OCI-LY7 (cell line): ENCODE results near the gene AFF3. TPM values are rescaled to one million over a fixed set of nuclear protein-coding genes. Genes with fewer than 3 reads are reported as not detected.

Experiments
- BruUV-seq: library from RNA; stranded (reverse); fragments of 400-500 nt; replicated peaks from 2 replicates; lab custom pipeline; 2021; lab: Mats Ljungman, UMichigan
- CTCF ChIA-PET: fragments of 300-600 bp; sonication (Branson Sonifier 250); formaldehyde crosslinking; loops from one replicate; lab custom pipeline; 2022; ENCODE audit warnings: antibody characterized with exemption; ENCODE audit not compliant: unreplicated experiment; lab: Charles Lee
- POLR2A ChIA-PET: fragments of 300-600 bp; sonication (Branson Sonifier 250); formaldehyde crosslinking; loops from one replicate; lab custom pipeline; 2022; ENCODE audit warnings: antibody characterized with exemption; lab: Charles Lee
- DNase-seq: peaks from one replicate; pipeline ENCODE4 v3.0.0-alpha.2; 2015; ENCODE audit warnings: low spot score
- H2AFZ ChIP-seq: fragments of 200-600 bp; sonication (generic), shearing (Covaris generic); 2 replicates; pipeline ENCODE4 v1.6.1; 2014; ENCODE audit warnings: mild to moderate bottlenecking, antibody characterized with exemption, low read length, moderate library complexity
- H3K27ac ChIP-seq: fragments of 200-600 bp; sonication (generic); 2 replicates; pipeline ENCODE4 v1.5.1; 2014; ENCODE audit warnings: mixed run types, low read depth, mild to moderate bottlenecking, moderate library complexity, low read length, inconsistent platforms; ENCODE audit not compliant: poor library complexity, severe bottlenecking
- H3K36me3 ChIP-seq: fragments of 200-600 bp; sonication (generic); 2 replicates; pipeline ENCODE4 v1.6.1; 2014; ENCODE audit warnings: mild to moderate bottlenecking, antibody characterized with exemption, low read length, moderate library complexity, mixed read lengths; ENCODE audit not compliant: insufficient read depth
- H3K4me1 ChIP-seq: fragments of 200-600 bp; sonication (generic); 2 replicates; pipeline ENCODE4 v1.5.1; 2014; ENCODE audit warnings: mild to moderate bottlenecking, low read length; ENCODE audit not compliant: insufficient read depth, poor library complexity, severe bottlenecking
- H3K4me2 ChIP-seq: fragments of 200-600 bp; sonication (generic); 2 replicates; pipeline ENCODE4 v1.6.1; 2014; ENCODE audit warnings: mild to moderate bottlenecking, low read length
- H3K4me3 ChIP-seq: fragments of 200-600 bp; sonication (generic); 2 replicates; pipeline ENCODE4 v1.5.1; 2014; ENCODE audit warnings: mild to moderate bottlenecking, low read depth, low read length; ENCODE audit not compliant: poor library complexity, severe bottlenecking
- H3K79me2 ChIP-seq: fragments of 200-600 bp; sonication (generic); 2 replicates; pipeline ENCODE4 v1.6.1; 2016; ENCODE audit warnings: low read depth, mild to moderate bottlenecking, low read length, moderate library complexity, mixed read lengths; ENCODE audit not compliant: insufficient read depth
- H3K9me2 ChIP-seq: fragments of 200-600 bp; sonication (generic); 2 replicates; pipeline ENCODE4 v1.6.1; 2016; ENCODE audit warnings: mild to moderate bottlenecking, low read length, mixed read lengths; ENCODE audit not compliant: insufficient read depth
- H3K9me3 ChIP-seq: fragments of 200-600 bp; sonication (generic); 2 replicates; pipeline ENCODE4 v1.6.1; 2014; ENCODE audit warnings: mild to moderate bottlenecking, mixed run types, low read length, mixed read lengths
- H4K20me1 ChIP-seq: fragments of 200-600 bp; sonication (generic); 2 replicates; pipeline ENCODE4 v1.6.1; 2014; ENCODE audit warnings: mild to moderate bottlenecking, antibody characterized with exemption, low read length, moderate library complexity, mixed read lengths; ENCODE audit not compliant: insufficient read depth
- EZH2phosphoT487 ChIP-seq: fragments of 200-600 bp; sonication (generic); IDR thresholded peaks from 2 replicates; pipeline ENCODE4 v1.6.1; 2018; ENCODE audit warnings: low read depth, borderline replicate concordance, mild to moderate bottlenecking, mixed run types, antibody characterized with exemption, low read length, moderate library complexity, mixed read lengths
- intact Hi-C: fragments of 100-400 bp; cut with micrococcal nuclease; formaldehyde crosslinking; loops from one replicate; pipeline ENCODE4 v1.10.0; 2022; ENCODE audit not compliant: unreplicated experiment
- total RNA-seq, 2 experiments: library from RNA; depleted of rRNA in 1 of 2; stranded (reverse); fragments of >200 nt in 1 of 2; shearing (Covaris generic) in 1 of 2; gene quantifications; 2 replicates each; pipeline ENCODE4 v1.2.3, GENCODE V29; 2014 to 2022
- TF ChIP-seq, protein P1 (sequence below): fragments of 200-600 bp; sonication (generic); conservative IDR thresholded peaks from 2 replicates; pipeline ENCODE4 v1.5.1; 2014; ENCODE audit warnings: mild to moderate bottlenecking, antibody characterized with exemption, low read length, moderate library complexity, mixed read lengths

AFF3 gene
- total RNA-seq, 2 experiments from 2014 or later: 131 to 133 TPM

DNA sequence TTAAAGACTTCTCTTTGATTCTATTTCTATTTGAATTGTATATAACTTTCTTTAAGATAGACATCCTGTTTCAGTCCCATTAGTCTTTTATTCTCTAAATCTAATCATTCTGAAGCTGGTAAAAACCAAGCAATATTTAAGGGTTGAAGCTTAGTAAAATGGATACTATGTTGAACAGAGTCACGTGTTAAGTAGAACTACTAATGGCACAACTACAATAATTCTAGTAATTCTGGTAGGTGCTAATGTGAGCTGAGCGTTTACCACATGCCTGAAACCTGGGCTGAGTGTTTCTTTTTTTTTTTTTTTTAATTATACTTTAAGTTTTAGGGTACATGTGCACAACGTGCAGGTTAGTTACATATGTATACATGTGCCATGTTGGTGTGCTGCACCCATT, 8.9 kb upstream of the AFF3 start:
- TF ChIP-seq, protein P1, sequence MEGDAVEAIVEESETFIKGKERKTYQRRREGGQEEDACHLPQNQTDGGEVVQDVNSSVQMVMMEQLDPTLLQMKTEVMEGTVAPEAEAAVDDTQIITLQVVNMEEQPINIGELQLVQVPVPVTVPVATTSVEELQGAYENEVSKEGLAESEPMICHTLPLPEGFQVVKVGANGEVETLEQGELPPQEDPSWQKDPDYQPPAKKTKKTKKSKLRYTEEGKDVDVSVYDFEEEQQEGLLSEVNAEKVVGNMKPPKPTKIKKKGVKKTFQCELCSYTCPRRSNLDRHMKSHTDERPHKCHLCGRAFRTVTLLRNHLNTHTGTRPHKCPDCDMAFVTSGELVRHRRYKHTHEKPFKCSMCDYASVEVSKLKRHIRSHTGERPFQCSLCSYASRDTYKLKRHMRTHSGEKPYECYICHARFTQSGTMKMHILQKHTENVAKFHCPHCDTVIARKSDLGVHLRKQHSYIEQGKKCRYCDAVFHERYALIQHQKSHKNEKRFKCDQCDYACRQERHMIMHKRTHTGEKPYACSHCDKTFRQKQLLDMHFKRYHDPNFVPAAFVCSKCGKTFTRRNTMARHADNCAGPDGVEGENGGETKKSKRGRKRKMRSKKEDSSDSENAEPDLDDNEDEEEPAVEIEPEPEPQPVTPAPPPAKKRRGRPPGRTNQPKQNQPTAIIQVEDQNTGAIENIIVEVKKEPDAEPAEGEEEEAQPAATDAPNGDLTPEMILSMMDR: no peak
- TF ChIP-seq EZH2phosphoT487: no peak
- H3K4me2 ChIP-seq: no peak overlapping the region
- BruUV-seq: no TSS peak
- no peaks in the 10 kb centered on the region for H3K79me2 ChIP-seq
- no peak overlapping the region for H2AFZ ChIP-seq
- POLR2A ChIA-PET: interaction anchor here (0.6 kb wide), 1 partner anchor 19 kb away, joined by 5 read pairs; no protein-coding TSS in a partner anchor
- CTCF ChIA-PET: no interaction called here
- peaks cover 7% of the 10 kb centered on the region; the same call in 1 of the 2 replicates for H3K9me3 ChIP-seq
- intact Hi-C loops: no loop called here
- H3K36me3 ChIP-seq: no peaks in the 10 kb centered on the region
- peaks cover 11% of the 10 kb centered on the region for H3K4me1 ChIP-seq
- DNase-seq: no peak
- H4K20me1 ChIP-seq: no peaks in the 10 kb centered on the region
- no peak overlapping the region for H3K4me3 ChIP-seq
- no peak overlapping the region for H3K27ac ChIP-seq
- no peaks in the 10 kb centered on the region for H3K9me2 ChIP-seq

DNA sequence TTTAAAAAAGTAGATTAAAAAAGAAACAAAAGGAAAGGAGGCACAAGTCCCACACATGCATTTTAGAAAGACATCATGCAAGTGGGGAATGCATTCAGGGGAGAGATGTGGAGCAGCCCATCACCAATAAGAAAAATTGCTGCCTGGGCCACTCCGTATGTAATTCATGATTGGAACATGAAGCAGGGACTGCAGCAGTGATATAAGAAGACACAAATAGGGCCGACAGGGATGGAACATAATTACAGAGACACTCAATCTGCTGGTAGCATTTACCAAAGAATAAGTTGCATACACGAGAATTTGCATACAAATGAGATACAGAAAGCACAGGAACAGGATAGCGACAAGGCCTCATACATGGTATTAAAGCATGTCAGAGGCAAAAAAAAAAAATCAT, 6.5 kb upstream of the AFF3 start:
- TF ChIP-seq EZH2phosphoT487: no peak
- TF ChIP-seq, protein P1: no peak
- peak overlapping the region; percentile 27; the same call in 1 of the 2 replicates for H3K4me2 ChIP-seq

DNA sequence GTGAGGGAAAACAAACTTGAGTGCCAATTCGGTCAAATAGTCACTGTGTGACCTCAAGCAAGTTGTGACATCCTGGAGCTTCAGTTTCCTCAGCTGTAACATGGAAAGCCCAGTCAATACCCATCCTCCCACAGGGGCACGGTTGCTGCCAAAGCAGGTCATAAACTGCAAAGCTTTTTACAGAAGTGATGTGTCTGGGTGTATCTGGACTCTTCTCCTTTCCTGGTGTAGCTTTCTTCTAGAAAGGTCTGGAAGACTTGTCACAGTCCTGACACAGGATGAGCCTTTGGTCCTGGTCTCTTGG, 4.2 kb upstream of the AFF3 start:
- Histone ChIP-seq H3K9me3 (peaks cover 7% of the 10 kb centered on the region; the same call in 1 of the 2 replicates), H3K4me2 (no peak overlapping the region), H3K27ac (no peak overlapping the region), H3K4me1 (peaks cover 37% of the 10 kb centered on the region), H3K4me3 (no peak overlapping the region), H3K9me2 (no peaks in the 10 kb centered on the region), H3K36me3 (peaks cover 7% of the 10 kb centered on the region), H3K79me2 (peaks cover 7% of the 10 kb centered on the region), H4K20me1 (no peaks in the 10 kb centered on the region), H2AFZ (no peak overlapping the region)
- ChIA-PET CTCF (no interaction called here), POLR2A (no interaction called here)
- intact Hi-C loops: loop anchor here (10.0 kb wide), 1 partner anchor 418 kb away; the partner anchor contains the start of gene PDCL3
- DNase-seq: no peak
- BruUV-seq: no TSS peak
- no peak for TF ChIP-seq EZH2phosphoT487
- TF ChIP-seq, protein P1: no peak

More for the DNA sequence above, 6.5 kb upstream of the AFF3 start:
- intact Hi-C loops: loop anchor here (10.0 kb wide), 1 partner anchor 416 kb away; the partner anchor contains the start of gene PDCL3
- H3K9me2 ChIP-seq: no peaks in the 10 kb centered on the region
- H4K20me1 ChIP-seq: no peaks in the 10 kb centered on the region
- no peak overlapping the region for H3K27ac ChIP-seq
- BruUV-seq: no TSS peak
- no peaks in the 10 kb centered on the region for H3K36me3 ChIP-seq
- ChIA-PET POLR2A (interaction anchor here (1.0 kb wide), 1 partner anchor 8 kb away, joined by 3 read pairs; no protein-coding TSS in a partner anchor), CTCF (no interaction called here)
- H2AFZ ChIP-seq: peak overlapping the region; percentile 44; the same call in 1 of the 2 replicates
- DNase-seq: no peak
- H3K79me2 ChIP-seq: no peaks in the 10 kb centered on the region
- no peak overlapping the region for H3K4me3 ChIP-seq
- peaks cover 23% of the 10 kb centered on the region for H3K4me1 ChIP-seq
- H3K9me3 ChIP-seq: peaks cover 7% of the 10 kb centered on the region; the same call in 1 of the 2 replicates
